Sigmoid colon (tissue), 4 donors: ENCODE results near the gene FNDC3A.

Experiments
- EP300 ChIP-seq, 4 donors: sonication (generic); formaldehyde crosslinking; IDR thresholded peaks; one replicate each; pipeline ENCODE4 v1.6.1; 2017; ENCODE audit warnings: antibody characterized with exemption in 4 of 4
- POLR2A ChIP-seq, 2 donors: fragments of 450-650 bp; IDR thresholded peaks; one replicate each; pipeline ENCODE4 v1.6.1; 2016; ENCODE audit warnings: antibody characterized with exemption in 2 of 2, mild to moderate bottlenecking in 2 of 2, moderate library complexity in 2 of 2
- POLR2AphosphoS5 ChIP-seq, 4 donors: sonication (generic); formaldehyde crosslinking; IDR thresholded peaks; one replicate each; pipeline ENCODE4 v1.6.1; 2017; ENCODE audit warnings: antibody characterized with exemption in 4 of 4
- TF ChIP-seq, protein P1 (sequence below), 4 experiments: fragments of 450-650 bp in 3 of 4; fragments of 200-600 bp in 1 of 4; IDR thresholded peaks; one replicate each; pipeline ENCODE4 v1.5.1; 2016 to 2019; ENCODE audit warnings: antibody characterized with exemption in 4 of 4, mild to moderate bottlenecking in 3 of 4, moderate library complexity in 2 of 4

DNA sequence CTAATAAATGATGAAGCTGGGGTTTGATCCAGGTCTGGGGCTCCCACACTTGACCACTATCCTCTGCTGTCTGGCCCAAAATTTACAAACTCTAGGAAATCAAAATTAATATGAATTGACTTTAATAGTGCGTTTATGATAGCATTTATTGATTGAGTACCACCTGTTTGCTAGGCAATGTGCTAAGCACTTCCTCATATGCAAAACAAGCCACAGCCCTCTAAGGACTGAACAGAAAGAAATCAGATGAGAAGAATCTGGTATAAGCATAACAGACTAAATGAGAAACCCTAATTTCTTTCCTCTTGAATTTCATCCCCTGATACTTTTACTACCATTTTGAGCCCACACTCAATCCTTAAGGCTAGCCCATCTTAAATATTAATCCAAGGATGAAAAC, 237.8 kb downstream of the FNDC3A start:
- TF ChIP-seq POLR2A (IDR thresholded peaks at IDR 0.05): no peak
- TF ChIP-seq, protein P1, sequence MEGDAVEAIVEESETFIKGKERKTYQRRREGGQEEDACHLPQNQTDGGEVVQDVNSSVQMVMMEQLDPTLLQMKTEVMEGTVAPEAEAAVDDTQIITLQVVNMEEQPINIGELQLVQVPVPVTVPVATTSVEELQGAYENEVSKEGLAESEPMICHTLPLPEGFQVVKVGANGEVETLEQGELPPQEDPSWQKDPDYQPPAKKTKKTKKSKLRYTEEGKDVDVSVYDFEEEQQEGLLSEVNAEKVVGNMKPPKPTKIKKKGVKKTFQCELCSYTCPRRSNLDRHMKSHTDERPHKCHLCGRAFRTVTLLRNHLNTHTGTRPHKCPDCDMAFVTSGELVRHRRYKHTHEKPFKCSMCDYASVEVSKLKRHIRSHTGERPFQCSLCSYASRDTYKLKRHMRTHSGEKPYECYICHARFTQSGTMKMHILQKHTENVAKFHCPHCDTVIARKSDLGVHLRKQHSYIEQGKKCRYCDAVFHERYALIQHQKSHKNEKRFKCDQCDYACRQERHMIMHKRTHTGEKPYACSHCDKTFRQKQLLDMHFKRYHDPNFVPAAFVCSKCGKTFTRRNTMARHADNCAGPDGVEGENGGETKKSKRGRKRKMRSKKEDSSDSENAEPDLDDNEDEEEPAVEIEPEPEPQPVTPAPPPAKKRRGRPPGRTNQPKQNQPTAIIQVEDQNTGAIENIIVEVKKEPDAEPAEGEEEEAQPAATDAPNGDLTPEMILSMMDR (IDR thresholded peaks at IDR 0.05): no peak
- no peak for TF ChIP-seq POLR2AphosphoS5 (IDR thresholded peaks at IDR 0.05)
- no peak for TF ChIP-seq EP300 (IDR thresholded peaks at IDR 0.05)
